Calu3 (cell line): ENCODE results near the gene EAPP. TPM values are rescaled to one million over a fixed set of nuclear protein-coding genes. Genes with fewer than 3 reads are reported as not detected.
A peak's percentile ranks its signal among the peaks of the same experiment; 100 is the strongest.
"Not testable (repeated sequence)": the region's sequence is repeated elsewhere in the genome, so short reads cannot be mapped to it uniquely, and the experiment has no call there.

Experiments used
- BruUV-seq: library from RNA; stranded (reverse); fragments of 400-500 nt; replicated peaks from 2 replicates; lab custom pipeline; 2021; lab: Mats Ljungman, UMichigan
- CTCF ChIA-PET: fragments of 300-600 bp; sonication (Branson Sonifier 250); formaldehyde crosslinking; loops from one replicate; lab custom pipeline; 2022; ENCODE audit warnings: antibody characterized with exemption; lab: Charles Lee
- DNase-seq: peaks from one replicate; pipeline ENCODE4 v3.0.0; 2022
- H3K27ac Mint-ChIP-seq: one replicate; pipeline ENCODE4 v1.8.0; 2022; ENCODE audit warnings: mixed read lengths; ENCODE audit not compliant: unreplicated experiment
- H3K27me3 Mint-ChIP-seq: one replicate; pipeline ENCODE4 v1.8.0; 2022; ENCODE audit warnings: mixed read lengths; ENCODE audit not compliant: unreplicated experiment
- H3K36me3 Mint-ChIP-seq: one replicate; pipeline ENCODE4 v1.8.0; 2022; ENCODE audit warnings: mild to moderate bottlenecking, moderate library complexity, mixed read lengths; ENCODE audit not compliant: insufficient read depth, unreplicated experiment
- H3K4me1 Mint-ChIP-seq: one replicate; pipeline ENCODE4 v1.8.0; 2022; ENCODE audit warnings: mild to moderate bottlenecking, low read depth, mixed read lengths; ENCODE audit not compliant: unreplicated experiment
- H3K4me3 Mint-ChIP-seq: one replicate; pipeline ENCODE4 v1.8.0; 2022; ENCODE audit warnings: mild to moderate bottlenecking, low read depth, moderate library complexity, mixed read lengths; ENCODE audit not compliant: unreplicated experiment
- H3K9me3 Mint-ChIP-seq: one replicate; pipeline ENCODE4 v1.8.0; 2022; ENCODE audit warnings: low read depth, mixed read lengths; ENCODE audit not compliant: unreplicated experiment
- CTCF ChIP-seq: fragments of 200-600 bp; IDR thresholded peaks from one replicate; pipeline ENCODE4 v1.8.0; 2022; ENCODE audit warnings: antibody characterized with exemption; ENCODE audit not compliant: unreplicated experiment
- intact Hi-C: fragments of 100-400 bp; cut with micrococcal nuclease; formaldehyde crosslinking; loops from one replicate; pipeline ENCODE4 v1.10.0; 2022; ENCODE audit not compliant: unreplicated experiment
- total RNA-seq: library from RNA; stranded (reverse); gene quantifications from 2 replicates; pipeline ENCODE4 v1.2.3, GENCODE V29; 2022

EAPP gene
- total RNA-seq, 1 experiment from 2014 or later: 24.5 TPM

- BruUV-seq: no TSS peak
- H3K27ac Mint-ChIP-seq: no peak overlapping the region
- no peaks in the 10 kb centered on the region for H3K27me3 Mint-ChIP-seq
- H3K4me3 Mint-ChIP-seq: no peak overlapping the region
- no peak for DNase-seq
- intact Hi-C loops: no loop called here
- no peaks in the 10 kb centered on the region for H3K4me1 Mint-ChIP-seq
- CTCF ChIA-PET: no interaction called here
- no peaks in the 10 kb centered on the region for H3K9me3 Mint-ChIP-seq
- peaks cover 61% of the 10 kb centered on the region for H3K36me3 Mint-ChIP-seq
- no peak for TF ChIP-seq CTCF
These were observed 11.9 kb downstream of the EAPP start for GRCh38 chr14:34527591-34527990.

- DNase-seq, BruUV-seq, intact Hi-C loops, H3K27me3 Mint-ChIP-seq, H3K4me1 Mint-ChIP-seq, H3K4me3 Mint-ChIP-seq, CTCF ChIA-PET, H3K9me3 Mint-ChIP-seq, H3K27ac Mint-ChIP-seq: not testable (repeated sequence)
- H3K36me3 Mint-ChIP-seq: peaks cover 69% of the 10 kb centered on the region
These were observed 15.3 kb downstream of the EAPP start for GRCh38 chr14:34524216-34524615.

- CTCF ChIA-PET: no interaction called here
- no peak overlapping the region for H3K4me3 Mint-ChIP-seq
- H3K27me3 Mint-ChIP-seq: no peaks in the 10 kb centered on the region
- no peaks in the 10 kb centered on the region for H3K9me3 Mint-ChIP-seq
- H3K27ac Mint-ChIP-seq: no peak overlapping the region
- intact Hi-C loops: no loop called here
- H3K36me3 Mint-ChIP-seq: peaks cover 59% of the 10 kb centered on the region
- no peak for TF ChIP-seq CTCF
- BruUV-seq: TSS peak; percentile 20
- no peaks in the 10 kb centered on the region for H3K4me1 Mint-ChIP-seq
- DNase-seq: no peak
These were observed 17.0 kb downstream of the EAPP start for GRCh38 chr14:34522496-34522895.

GRCh38 chr14:34521071-34521470 lies 18.4 kb downstream of the EAPP start:
- peaks cover 52% of the 10 kb centered on the region for H3K36me3 Mint-ChIP-seq
- DNase-seq, H3K9me3 Mint-ChIP-seq, BruUV-seq, H3K4me1 Mint-ChIP-seq, intact Hi-C loops, H3K4me3 Mint-ChIP-seq, H3K27me3 Mint-ChIP-seq, H3K27ac Mint-ChIP-seq: not testable (repeated sequence)
- CTCF ChIA-PET: interaction anchor here (0.6 kb wide), 1 partner anchor 1928 kb away, joined by 5 read pairs; no protein-coding TSS in a partner anchor

- intact Hi-C loops, DNase-seq, H3K27ac Mint-ChIP-seq, H3K4me3 Mint-ChIP-seq, H3K9me3 Mint-ChIP-seq, H3K27me3 Mint-ChIP-seq, BruUV-seq, H3K4me1 Mint-ChIP-seq: not testable (repeated sequence)
- peaks cover 49% of the 10 kb centered on the region for H3K36me3 Mint-ChIP-seq
- CTCF ChIA-PET: interaction anchor here (0.6 kb wide), 1 partner anchor 1929 kb away, joined by 5 read pairs; no protein-coding TSS in a partner anchor
These were observed 19.1 kb downstream of the EAPP start for GRCh38 chr14:34520304-34520970.

- H3K9me3 Mint-ChIP-seq: no peaks in the 10 kb centered on the region
- no peak overlapping the region for H3K4me3 Mint-ChIP-seq
- no peak for TF ChIP-seq CTCF
- no peaks in the 10 kb centered on the region for H3K4me1 Mint-ChIP-seq
- no TSS peak for BruUV-seq
- no peak overlapping the region for H3K27ac Mint-ChIP-seq
- DNase-seq: no peak
- no peaks in the 10 kb centered on the region for H3K27me3 Mint-ChIP-seq
- CTCF ChIA-PET: no interaction called here
- no peaks in the 10 kb centered on the region for H3K36me3 Mint-ChIP-seq
- intact Hi-C loops: no loop called here
These were observed 31.6 kb downstream of the EAPP start for GRCh38 chr14:34507884-34508283.
